Astrocyte (in vitro differentiated cells and primary cell): ENCODE data around the gene CNTN1. TPM values are rescaled to one million over a fixed set of nuclear protein-coding genes. Genes with fewer than 3 reads are reported as not detected.

Experiments
- DNase-seq: peaks from one replicate; pipeline ENCODE4 v3.0.0-alpha.2; 2010; ENCODE audit warnings: low read depth
- FAIRE-seq: peaks from 2 replicates; lab custom pipeline; 2011; peaks lifted over from hg19 to GRCh38; lab: Jason Lieb, UNC
- H2AFZ ChIP-seq: 2 replicates; pipeline ENCODE4 v1.6.0; 2012; ENCODE audit warnings: low read depth, low read length, inconsistent platforms
- H3K27ac ChIP-seq: 2 replicates; pipeline ENCODE4 v1.5.1; 2011; ENCODE audit warnings: low read depth, low read length, inconsistent platforms
- H3K27me3 ChIP-seq: 2 replicates; pipeline ENCODE4 v1.6.0; 2011; ENCODE audit warnings: low read length, inconsistent platforms; ENCODE audit not compliant: insufficient read depth
- H3K36me3 ChIP-seq: 2 replicates; pipeline ENCODE4 v1.5.1; 2011; ENCODE audit warnings: low read length, inconsistent platforms; ENCODE audit not compliant: insufficient read depth
- H3K4me1 ChIP-seq: 2 replicates; pipeline ENCODE4 v1.5.1; 2011; ENCODE audit warnings: low read length, inconsistent platforms; ENCODE audit not compliant: insufficient read depth
- H3K4me2 ChIP-seq: 2 replicates; pipeline ENCODE4 v1.6.0; 2012; ENCODE audit warnings: low read length, inconsistent platforms
- H3K4me3 ChIP-seq: 2 replicates; pipeline ENCODE4 v1.5.1; 2011; ENCODE audit warnings: low read depth, mild to moderate bottlenecking, low read length, inconsistent platforms; ENCODE audit not compliant: insufficient read depth
- H3K79me2 ChIP-seq: 2 replicates; pipeline ENCODE4 v1.6.0; 2012; ENCODE audit warnings: mild to moderate bottlenecking, low read length, inconsistent platforms; ENCODE audit not compliant: insufficient read depth
- H3K9ac ChIP-seq: 2 replicates; pipeline ENCODE4 v1.6.0; 2012; ENCODE audit warnings: mild to moderate bottlenecking, low read length, inconsistent platforms
- H3K9me3 ChIP-seq: 2 replicates; pipeline ENCODE4 v1.5.1; 2012; ENCODE audit warnings: low read depth, mild to moderate bottlenecking, low read length, inconsistent platforms; ENCODE audit not compliant: insufficient read depth
- H4K20me1 ChIP-seq: 2 replicates; pipeline ENCODE4 v1.6.0; 2012; ENCODE audit warnings: low read length, inconsistent platforms; ENCODE audit not compliant: insufficient read depth
- H3K27ac Mint-ChIP-seq: one replicate; pipeline ENCODE4 v1.8.0; 2021; ENCODE audit warnings: mild to moderate bottlenecking, mixed read lengths; ENCODE audit not compliant: unreplicated experiment
- H3K27me3 Mint-ChIP-seq: one replicate; pipeline ENCODE4 v1.8.0; 2021; ENCODE audit warnings: low read depth, mixed read lengths; ENCODE audit not compliant: unreplicated experiment
- H3K36me3 Mint-ChIP-seq: one replicate; pipeline ENCODE4 v1.8.0; 2021; ENCODE audit warnings: low read depth, mixed read lengths; ENCODE audit not compliant: unreplicated experiment
- H3K4me1 Mint-ChIP-seq: one replicate; pipeline ENCODE4 v1.8.0; 2021; ENCODE audit warnings: low read depth, mixed read lengths; ENCODE audit not compliant: unreplicated experiment
- H3K4me3 Mint-ChIP-seq: one replicate; pipeline ENCODE4 v1.8.0; 2021; ENCODE audit warnings: mild to moderate bottlenecking, moderate library complexity, mixed read lengths; ENCODE audit not compliant: unreplicated experiment
- H3K9me3 Mint-ChIP-seq: one replicate; pipeline ENCODE4 v1.8.0; 2021; ENCODE audit warnings: mild to moderate bottlenecking, mixed read lengths; ENCODE audit not compliant: unreplicated experiment
- EZH2 ChIP-seq: IDR thresholded peaks from 2 replicates; pipeline ENCODE4 v1.6.1; 2012; ENCODE audit warnings: mild to moderate bottlenecking, low read length, inconsistent platforms; ENCODE audit not compliant: insufficient read depth
- total RNA-seq: library from RNA; stranded (reverse); gene quantifications from 2 replicates; pipeline ENCODE4 v1.2.1, GENCODE V29; 2021
- TF ChIP-seq, protein P1 (sequence below): IDR thresholded peaks from 2 replicates; pipeline ENCODE4 v1.5.1; 2011; ENCODE audit warnings: low read depth, mild to moderate bottlenecking, inconsistent platforms, low read length, moderate library complexity; ENCODE audit not compliant: insufficient read depth

Gene CNTN1
- total RNA-seq, 1 donor from 2014 or later, result 2.1 TPM

DNA sequence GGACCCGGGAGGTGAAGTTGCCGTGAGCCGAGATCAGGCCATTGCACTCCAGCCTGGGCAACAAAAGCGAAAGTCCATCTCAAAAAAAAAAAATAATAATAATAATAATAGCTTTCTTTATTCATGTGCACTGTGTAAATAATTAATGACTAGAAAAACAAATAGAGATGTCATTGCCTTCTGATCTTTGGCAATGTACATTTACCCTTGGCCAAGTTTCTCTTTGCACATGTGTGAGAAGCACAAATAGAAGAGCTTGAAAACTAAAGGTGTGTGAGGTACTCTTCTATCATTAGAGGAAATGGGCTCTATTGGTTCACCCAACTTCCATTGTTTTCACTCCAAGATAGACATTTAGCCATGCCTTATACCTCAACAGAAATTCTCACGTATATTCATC, 325.8 kb downstream of the CNTN1 start:
- Histone ChIP-seq H3K79me2 (no peaks in the 10 kb centered on the region), H3K27ac (no peak overlapping the region), H3K4me3 (no peak overlapping the region), H3K4me2 (no peak overlapping the region), H3K36me3 (no peaks in the 10 kb centered on the region), H3K9me3 (no peaks in the 10 kb centered on the region), H3K9ac (no peak overlapping the region), H2AFZ (no peak overlapping the region), H3K4me1 (peaks cover 14% of the 10 kb centered on the region), H3K27me3 (no peaks in the 10 kb centered on the region), H4K20me1 (no peaks in the 10 kb centered on the region)
- TF ChIP-seq EZH2, result no peak
- TF ChIP-seq, protein P1, sequence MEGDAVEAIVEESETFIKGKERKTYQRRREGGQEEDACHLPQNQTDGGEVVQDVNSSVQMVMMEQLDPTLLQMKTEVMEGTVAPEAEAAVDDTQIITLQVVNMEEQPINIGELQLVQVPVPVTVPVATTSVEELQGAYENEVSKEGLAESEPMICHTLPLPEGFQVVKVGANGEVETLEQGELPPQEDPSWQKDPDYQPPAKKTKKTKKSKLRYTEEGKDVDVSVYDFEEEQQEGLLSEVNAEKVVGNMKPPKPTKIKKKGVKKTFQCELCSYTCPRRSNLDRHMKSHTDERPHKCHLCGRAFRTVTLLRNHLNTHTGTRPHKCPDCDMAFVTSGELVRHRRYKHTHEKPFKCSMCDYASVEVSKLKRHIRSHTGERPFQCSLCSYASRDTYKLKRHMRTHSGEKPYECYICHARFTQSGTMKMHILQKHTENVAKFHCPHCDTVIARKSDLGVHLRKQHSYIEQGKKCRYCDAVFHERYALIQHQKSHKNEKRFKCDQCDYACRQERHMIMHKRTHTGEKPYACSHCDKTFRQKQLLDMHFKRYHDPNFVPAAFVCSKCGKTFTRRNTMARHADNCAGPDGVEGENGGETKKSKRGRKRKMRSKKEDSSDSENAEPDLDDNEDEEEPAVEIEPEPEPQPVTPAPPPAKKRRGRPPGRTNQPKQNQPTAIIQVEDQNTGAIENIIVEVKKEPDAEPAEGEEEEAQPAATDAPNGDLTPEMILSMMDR, result no peak
- Mint-ChIP-seq H3K27ac (no peak overlapping the region), H3K36me3 (no peaks in the 10 kb centered on the region), H3K27me3 (no peaks in the 10 kb centered on the region), H3K4me1 (peaks cover 15% of the 10 kb centered on the region), H3K9me3 (peaks cover under 1% of the 10 kb centered on the region), H3K4me3 (no peak overlapping the region)
- DNase-seq (no peak), FAIRE-seq (no peak)

DNA sequence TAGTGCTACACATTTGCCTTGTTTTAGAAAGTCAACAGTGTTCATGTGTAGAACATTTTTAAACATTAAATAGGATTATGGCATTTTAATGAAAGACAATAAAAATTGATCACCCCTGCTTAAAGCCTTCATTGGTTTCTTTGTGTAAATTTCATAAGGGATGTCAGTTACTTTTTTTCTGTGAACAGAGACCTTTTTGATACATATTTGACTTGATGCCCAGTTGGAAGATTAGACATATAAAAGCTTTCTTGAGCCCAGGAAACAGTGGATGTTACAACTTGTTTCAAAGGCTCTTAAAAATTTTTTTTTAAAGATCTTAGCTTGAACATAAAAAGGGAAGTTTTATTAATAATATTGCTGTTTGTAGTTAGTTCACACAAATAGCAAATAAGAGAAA, 327.2 kb downstream of the CNTN1 start:
- Histone ChIP-seq H3K4me3 (no peak overlapping the region), H3K4me2 (no peak overlapping the region), H2AFZ (no peak overlapping the region), H3K9me3 (no peaks in the 10 kb centered on the region), H3K27me3 (no peaks in the 10 kb centered on the region), H3K9ac (no peak overlapping the region), H4K20me1 (no peaks in the 10 kb centered on the region), H3K27ac (no peak overlapping the region), H3K36me3 (no peaks in the 10 kb centered on the region), H3K4me1 (peaks cover 3% of the 10 kb centered on the region), H3K79me2 (no peaks in the 10 kb centered on the region)
- Mint-ChIP-seq H3K4me1 (peaks cover 7% of the 10 kb centered on the region), H3K4me3 (no peak overlapping the region), H3K27me3 (no peaks in the 10 kb centered on the region), H3K9me3 (no peaks in the 10 kb centered on the region), H3K27ac (no peak overlapping the region), H3K36me3 (no peaks in the 10 kb centered on the region)
- TF ChIP-seq, protein P1, result no peak
- no peak for TF ChIP-seq EZH2
- FAIRE-seq (no peak), DNase-seq (no peak)

DNA sequence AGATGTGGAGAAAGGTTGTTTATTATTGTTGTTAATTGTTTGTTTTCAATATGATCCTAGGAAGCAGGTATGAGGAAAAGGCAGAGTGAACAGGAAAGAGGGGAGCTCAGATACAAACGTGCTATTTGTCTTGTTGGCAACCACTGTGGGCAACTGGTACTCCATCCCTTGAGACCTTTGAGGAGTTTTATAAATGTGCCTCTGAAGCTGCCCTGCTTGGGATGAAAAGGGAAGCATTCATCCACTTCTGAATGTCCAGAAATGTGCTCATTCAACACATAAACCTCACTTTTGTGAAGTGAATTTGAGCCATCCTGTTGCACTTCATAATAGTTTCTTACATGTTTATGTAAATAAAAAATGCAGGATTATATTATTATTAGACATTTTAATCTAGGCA, 331.6 kb downstream of the CNTN1 start:
- Histone ChIP-seq H3K4me1 (no peaks in the 10 kb centered on the region), H3K36me3 (no peaks in the 10 kb centered on the region), H4K20me1 (no peaks in the 10 kb centered on the region), H3K9me3 (no peaks in the 10 kb centered on the region), H3K79me2 (no peaks in the 10 kb centered on the region), H3K27ac (no peak overlapping the region), H3K4me3 (no peak overlapping the region), H3K4me2 (no peak overlapping the region), H3K9ac (no peak overlapping the region), H3K27me3 (no peaks in the 10 kb centered on the region), H2AFZ (no peak overlapping the region)
- Mint-ChIP-seq H3K27me3 (no peaks in the 10 kb centered on the region), H3K4me1 (peaks cover 3% of the 10 kb centered on the region), H3K4me3 (no peak overlapping the region), H3K36me3 (no peaks in the 10 kb centered on the region), H3K9me3 (no peaks in the 10 kb centered on the region), H3K27ac (no peak overlapping the region)
- no peak for TF ChIP-seq EZH2
- TF ChIP-seq, protein P1, result no peak
- DNase-seq (no peak), FAIRE-seq (no peak)
